ENCODE measurements around the gene HOXC6. TPM values are rescaled to one million over a fixed set of nuclear protein-coding genes. Genes with fewer than 3 reads are reported as not detected.

Gene HOXC6
- total RNA-seq, 2 experiments from 2014 or later = not detected

- CTCF ChIA-PET = interaction anchor here (1.1 to 1.5 kb wide), 2 partner anchors 10 to 12 kb away, joined by 4 to 6 read pairs; partner anchors contain the start of gene HOXC5
- POLR2A ChIA-PET = no interaction called here
Observed at GRCh38 chr12:54042970-54043853, 15.0 kb downstream of the HOXC6 start.

GRCh38 chr12:54044425-54045103, 16.3 kb downstream of the HOXC6 start:
- CTCF ChIA-PET = interaction anchor here (1.0 to 1.5 kb wide), 4 partner anchors 9 to 170 kb away, joined by 3 to 6 read pairs (median 4); partner anchors contain the start of genes HOXC4 and HOXC5
- POLR2A ChIA-PET = no interaction called here

- POLR2A ChIA-PET = no interaction called here
- CTCF ChIA-PET = interaction anchor here (0.6 to 1.4 kb wide), 3 partner anchors 146 to 169 kb away, joined by 3 to 4 read pairs (median 3); no protein-coding TSS in a partner anchor
Observed at GRCh38 chr12:54045401-54045800, 17.2 kb downstream of the HOXC6 start.

GRCh38 chr12:54045868-54046521, 17.8 kb downstream of the HOXC6 start:
- POLR2A ChIA-PET = no interaction called here

GRCh38 chr12:54046809-54047159, 18.5 kb downstream of the HOXC6 start:
- CTCF ChIA-PET = no interaction called here
- POLR2A ChIA-PET = no interaction called here

More at GRCh38 chr12:54045868-54046521, 17.8 kb downstream of the HOXC6 start:
- CTCF ChIA-PET = interaction anchor here (0.6 kb wide), 1 partner anchor 146 kb away, joined by 3 read pairs; no protein-coding TSS in a partner anchor

GRCh38 chr12:54047160-54047963, 19.1 kb downstream of the HOXC6 start:
- POLR2A ChIA-PET = no interaction called here
- CTCF ChIA-PET = no interaction called here

GRCh38 chr12:54047964-54048303, 19.7 kb downstream of the HOXC6 start:
- ChIA-PET POLR2A (no interaction called here), CTCF (no interaction called here)

- CTCF ChIA-PET = no interaction called here
Observed at GRCh38 chr12:54048406-54049093, 20.3 kb downstream of the HOXC6 start.

GRCh38 chr12:54049108-54049507, 20.9 kb downstream of the HOXC6 start:
- ChIA-PET CTCF (no interaction called here), POLR2A (no interaction called here)

More at GRCh38 chr12:54048406-54049093, 20.3 kb downstream of the HOXC6 start:
- POLR2A ChIA-PET = no interaction called here

GRCh38 chr12:54050482-54050810, 22.2 kb downstream of the HOXC6 start:
- ChIA-PET CTCF (interaction anchor here (0.6 to 1.8 kb wide), 4 partner anchors 18 to 175 kb away, joined by 3 to 5 read pairs (median 4); partner anchors contain the start of gene HOXC5), POLR2A (no interaction called here)

GRCh38 chr12:54051026-54051842, 23.0 kb downstream of the HOXC6 start:
- CTCF ChIA-PET = interaction anchor here (0.6 to 1.8 kb wide), 5 partner anchors 18 to 174 kb away, joined by 3 to 5 read pairs (median 4); partner anchors contain the start of gene HOXC5
- POLR2A ChIA-PET = no interaction called here

- POLR2A ChIA-PET = no interaction called here
- CTCF ChIA-PET = interaction anchor here (0.9 to 1.3 kb wide), 2 partner anchors 19 to 149 kb away, joined by 4 to 5 read pairs; partner anchors contain the start of gene HOXC5
Observed at GRCh38 chr12:54051874-54052437, 23.7 kb downstream of the HOXC6 start.

GRCh38 chr12:54052438-54053002, 24.3 kb downstream of the HOXC6 start:
- POLR2A ChIA-PET = no interaction called here
- CTCF ChIA-PET = interaction anchor here (0.9 to 1.3 kb wide), 3 partner anchors 8 to 149 kb away, joined by 3 to 5 read pairs (median 4); partner anchors contain the start of gene HOXC5

GRCh38 chr12:54053003-54053750, 24.9 kb downstream of the HOXC6 start:
- POLR2A ChIA-PET = no interaction called here

GRCh38 chr12:54053751-54054741, 25.8 kb downstream of the HOXC6 start, which contains the start of gene HOXC4:
TSS of gene HOXC4 (plus strand) at chr12:54053835. CDS start at chr12:54053923, 88 bp downstream.
- ChIA-PET POLR2A (no interaction called here), CTCF (interaction anchor here (1.1 kb wide), 2 partner anchors 9 to 21 kb away, joined by 3 to 5 read pairs; partner anchors contain the start of gene HOXC5)

More at GRCh38 chr12:54053003-54053750, 24.9 kb downstream of the HOXC6 start:
- CTCF ChIA-PET = interaction anchor here (0.9 to 1.3 kb wide), 4 partner anchors 9 to 148 kb away, joined by 3 to 5 read pairs (median 4); partner anchors contain the start of gene HOXC5
